Hepatocyte (in vitro differentiated cells): ENCODE results near the gene SMG9. TPM values are rescaled to one million over a fixed set of nuclear protein-coding genes. Genes with fewer than 3 reads are reported as not detected.
A peak's percentile ranks its signal among the peaks of the same experiment; 100 is the strongest.

Experiments
- DNase-seq: peaks from one replicate; pipeline ENCODE4 v3.0.0-alpha.2; 2016; ENCODE audit warnings: low spot score
- H2AFZ ChIP-seq: fragments of 200-600 bp; sonication (generic); 2 replicates; pipeline ENCODE4 v1.6.0; 2016; ENCODE audit warnings: antibody characterized with exemption, mild to moderate bottlenecking
- H3K27ac ChIP-seq: fragments of 200-600 bp; sonication (generic); 2 replicates; pipeline ENCODE4 v1.5.1; 2016; ENCODE audit warnings: mild to moderate bottlenecking
- H3K27me3 ChIP-seq: fragments of 200-600 bp; sonication (generic); 2 replicates; pipeline ENCODE4 v1.6.1; 2016
- H3K36me3 ChIP-seq: fragments of 200-600 bp; sonication (generic); replicated peaks from 2 replicates; pipeline ENCODE4 v1.5.1; 2016; ENCODE audit warnings: low read depth; ENCODE audit not compliant: insufficient read depth
- H3K4me1 ChIP-seq: fragments of 200-600 bp; sonication (generic); 2 replicates; pipeline ENCODE4 v1.5.1; 2016; ENCODE audit warnings: mild to moderate bottlenecking, moderate library complexity; ENCODE audit not compliant: insufficient read depth
- H3K4me2 ChIP-seq: fragments of 200-600 bp; sonication (generic); 2 replicates; pipeline ENCODE4 v1.6.0; 2016
- H3K4me3 ChIP-seq: fragments of 200-600 bp; sonication (generic); 2 replicates; pipeline ENCODE4 v1.5.1; 2016; ENCODE audit warnings: mild to moderate bottlenecking
- H3K79me2 ChIP-seq: fragments of 200-600 bp; sonication (generic); 2 replicates; pipeline ENCODE4 v1.6.0; 2017; ENCODE audit warnings: mild to moderate bottlenecking
- H3K9me2 ChIP-seq: fragments of 200-600 bp; sonication (generic); replicated peaks from 2 replicates; pipeline ENCODE4 v1.6.0; 2017; ENCODE audit warnings: mild to moderate bottlenecking; ENCODE audit not compliant: insufficient read depth
- H3K9me3 ChIP-seq: fragments of 200-600 bp; sonication (generic); 2 replicates; pipeline ENCODE4 v1.5.1; 2016; ENCODE audit warnings: low read depth, mild to moderate bottlenecking
- H4K20me1 ChIP-seq: fragments of 200-600 bp; sonication (generic); 2 replicates; pipeline ENCODE4 v1.6.0; 2016; ENCODE audit warnings: mild to moderate bottlenecking; ENCODE audit not compliant: insufficient read depth, poor library complexity, severe bottlenecking
- EZH2 ChIP-seq: fragments of 200-600 bp; sonication (generic); IDR thresholded peaks from 2 replicates; pipeline ENCODE4 v1.6.1; 2016; ENCODE audit warnings: antibody characterized with exemption, mild to moderate bottlenecking, borderline replicate concordance
- EZH2phosphoT487 ChIP-seq: fragments of 200-600 bp; sonication (generic); IDR thresholded peaks from one replicate; pipeline ENCODE4 v1.6.1; 2018; ENCODE audit warnings: antibody characterized with exemption, mild to moderate bottlenecking, low read depth, moderate library complexity; ENCODE audit not compliant: unreplicated experiment, severe bottlenecking
- WGBS: methylation state at CpG from one replicate; pipeline ENCODE4 v1.1.6; 2016; ENCODE audit warnings: low lambda C conversion rate; ENCODE audit errors: missing lambda C conversion rate; 5-methylcytosine and 5-hydroxymethylcytosine counted together
- polyA plus RNA-seq: library from polyadenylated mRNA; unstranded; fragments of >200 nt; fragmentation: Nextera tagmentation; extraction: Ambion mirVana; gene quantifications from 2 replicates; pipeline ENCODE4 v1.2.1, GENCODE V29; 2016
- total RNA-seq: library from RNA; depleted of rRNA; stranded (reverse); fragments of >200 nt; gene quantifications from 2 replicates; pipeline ENCODE4 v1.2.3, GENCODE V29; 2014
- TF ChIP-seq, protein P1 (sequence below): fragments of 200-600 bp; sonication (generic); IDR thresholded peaks from 2 replicates; pipeline ENCODE4 v1.5.1; 2016; ENCODE audit warnings: antibody characterized with exemption, mild to moderate bottlenecking; ENCODE audit not compliant: poor library complexity

SMG9 gene
- total and polyA plus RNA-seq, 2 experiments from 2014 or later, result 16.1 to 34.9 TPM

DNA sequence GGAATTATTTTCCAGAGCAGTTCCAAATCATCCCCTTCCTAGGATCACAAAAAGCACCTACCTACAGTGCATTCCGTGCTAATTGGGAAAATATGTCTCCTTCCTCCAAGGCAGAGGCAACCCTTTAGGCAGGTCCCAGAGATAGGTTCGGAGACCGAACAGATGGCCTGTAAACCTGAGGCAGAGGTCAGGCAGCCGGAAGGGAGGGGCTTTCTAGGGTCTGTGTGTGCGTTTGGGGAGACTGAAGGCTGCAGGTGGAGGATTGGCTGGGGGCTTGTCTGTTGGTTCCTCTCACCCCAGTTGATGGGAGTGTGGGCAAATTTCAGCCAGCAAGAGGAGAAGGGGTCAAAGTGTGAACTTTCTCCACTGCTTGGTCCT is 19.0 kb upstream of the SMG9 start:
- Histone ChIP-seq H3K79me2 (no peaks in the 10 kb centered on the region), H3K4me3 (no peak overlapping the region)

GRCh38 chr19:43769256-43769655 is 14.5 kb upstream of the SMG9 start:
- TF ChIP-seq EZH2phosphoT487, result no peak
- no peak for TF ChIP-seq EZH2
- TF ChIP-seq, protein P1, sequence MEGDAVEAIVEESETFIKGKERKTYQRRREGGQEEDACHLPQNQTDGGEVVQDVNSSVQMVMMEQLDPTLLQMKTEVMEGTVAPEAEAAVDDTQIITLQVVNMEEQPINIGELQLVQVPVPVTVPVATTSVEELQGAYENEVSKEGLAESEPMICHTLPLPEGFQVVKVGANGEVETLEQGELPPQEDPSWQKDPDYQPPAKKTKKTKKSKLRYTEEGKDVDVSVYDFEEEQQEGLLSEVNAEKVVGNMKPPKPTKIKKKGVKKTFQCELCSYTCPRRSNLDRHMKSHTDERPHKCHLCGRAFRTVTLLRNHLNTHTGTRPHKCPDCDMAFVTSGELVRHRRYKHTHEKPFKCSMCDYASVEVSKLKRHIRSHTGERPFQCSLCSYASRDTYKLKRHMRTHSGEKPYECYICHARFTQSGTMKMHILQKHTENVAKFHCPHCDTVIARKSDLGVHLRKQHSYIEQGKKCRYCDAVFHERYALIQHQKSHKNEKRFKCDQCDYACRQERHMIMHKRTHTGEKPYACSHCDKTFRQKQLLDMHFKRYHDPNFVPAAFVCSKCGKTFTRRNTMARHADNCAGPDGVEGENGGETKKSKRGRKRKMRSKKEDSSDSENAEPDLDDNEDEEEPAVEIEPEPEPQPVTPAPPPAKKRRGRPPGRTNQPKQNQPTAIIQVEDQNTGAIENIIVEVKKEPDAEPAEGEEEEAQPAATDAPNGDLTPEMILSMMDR, result no peak
- H3K4me3 ChIP-seq, result no peak overlapping the region
- H4K20me1 ChIP-seq, result no peaks in the 10 kb centered on the region
- DNase-seq, result no peak
- H3K9me2 ChIP-seq, result no peaks in the 10 kb centered on the region
- H3K27me3 ChIP-seq, result no peaks in the 10 kb centered on the region
- H3K4me2 ChIP-seq, result no peak overlapping the region
- WGBS, result 94% methylated on average over 14 of the region's 14 CpGs
- H3K9me3 ChIP-seq, result no peaks in the 10 kb centered on the region
- no peak overlapping the region for H3K27ac ChIP-seq
- H3K4me1 ChIP-seq, result peaks cover 10% of the 10 kb centered on the region
- H2AFZ ChIP-seq, result no peak overlapping the region
- no peaks in the 10 kb centered on the region for H3K79me2 ChIP-seq
- no peaks in the 10 kb centered on the region for H3K36me3 ChIP-seq

More for the DNA sequence above, 19.0 kb upstream of the SMG9 start:
- no peaks in the 10 kb centered on the region for H4K20me1 ChIP-seq
- H3K4me1 ChIP-seq, result peaks cover 17% of the 10 kb centered on the region
- no peaks in the 10 kb centered on the region for H3K36me3 ChIP-seq
- no peaks in the 10 kb centered on the region for H3K9me3 ChIP-seq
- peak overlapping the region; percentile 92 for H3K4me2 ChIP-seq
- H3K27me3 ChIP-seq, result no peaks in the 10 kb centered on the region
- H2AFZ ChIP-seq, result peak overlapping the region; percentile 39
- H3K27ac ChIP-seq, result no peak overlapping the region
- TF ChIP-seq EZH2 (no peak), EZH2phosphoT487 (no peak)
- TF ChIP-seq, protein P1, result no peak
- no peak for DNase-seq
- 21% methylated on average over 5 of the region's 5 CpGs for WGBS
- H3K9me2 ChIP-seq, result no peaks in the 10 kb centered on the region

- no peaks in the 10 kb centered on the region for H3K9me2 ChIP-seq
- peak; percentile 55 for DNase-seq
- H3K36me3 ChIP-seq, result no peaks in the 10 kb centered on the region
- peaks cover 4% of the 10 kb centered on the region for H3K4me1 ChIP-seq
- no peaks in the 10 kb centered on the region for H3K9me3 ChIP-seq
- H3K79me2 ChIP-seq, result no peaks in the 10 kb centered on the region
- no peak overlapping the region for H3K4me3 ChIP-seq
- 72% methylated on average over 15 of the region's 15 CpGs for WGBS
- H3K27ac ChIP-seq, result peak overlapping the region; percentile 84
- H4K20me1 ChIP-seq, result no peaks in the 10 kb centered on the region
- H3K27me3 ChIP-seq, result no peaks in the 10 kb centered on the region
- no peak overlapping the region for H3K4me2 ChIP-seq
- TF ChIP-seq EZH2phosphoT487 (no peak), EZH2 (no peak)
- TF ChIP-seq, protein P1, result no peak
- no peak overlapping the region for H2AFZ ChIP-seq
Measured at GRCh38 chr19:43768273-43769050, 13.7 kb upstream of the SMG9 start.
